Endothelial cell of hepatic sinusoid (primary cell): ENCODE data around the gene NLGN1.
"Not testable (repeated sequence)": the region's sequence is repeated elsewhere in the genome, so short reads cannot be mapped to it uniquely, and the experiment has no call there.

ENCODE experiments used
- in situ Hi-C: cut with HindIII; loops from 2 replicates; pipeline ENCODE4 v1.10.0; 2017; ENCODE audit warnings: low sequenced_read_pairs

The NLGN1 gene

DNA sequence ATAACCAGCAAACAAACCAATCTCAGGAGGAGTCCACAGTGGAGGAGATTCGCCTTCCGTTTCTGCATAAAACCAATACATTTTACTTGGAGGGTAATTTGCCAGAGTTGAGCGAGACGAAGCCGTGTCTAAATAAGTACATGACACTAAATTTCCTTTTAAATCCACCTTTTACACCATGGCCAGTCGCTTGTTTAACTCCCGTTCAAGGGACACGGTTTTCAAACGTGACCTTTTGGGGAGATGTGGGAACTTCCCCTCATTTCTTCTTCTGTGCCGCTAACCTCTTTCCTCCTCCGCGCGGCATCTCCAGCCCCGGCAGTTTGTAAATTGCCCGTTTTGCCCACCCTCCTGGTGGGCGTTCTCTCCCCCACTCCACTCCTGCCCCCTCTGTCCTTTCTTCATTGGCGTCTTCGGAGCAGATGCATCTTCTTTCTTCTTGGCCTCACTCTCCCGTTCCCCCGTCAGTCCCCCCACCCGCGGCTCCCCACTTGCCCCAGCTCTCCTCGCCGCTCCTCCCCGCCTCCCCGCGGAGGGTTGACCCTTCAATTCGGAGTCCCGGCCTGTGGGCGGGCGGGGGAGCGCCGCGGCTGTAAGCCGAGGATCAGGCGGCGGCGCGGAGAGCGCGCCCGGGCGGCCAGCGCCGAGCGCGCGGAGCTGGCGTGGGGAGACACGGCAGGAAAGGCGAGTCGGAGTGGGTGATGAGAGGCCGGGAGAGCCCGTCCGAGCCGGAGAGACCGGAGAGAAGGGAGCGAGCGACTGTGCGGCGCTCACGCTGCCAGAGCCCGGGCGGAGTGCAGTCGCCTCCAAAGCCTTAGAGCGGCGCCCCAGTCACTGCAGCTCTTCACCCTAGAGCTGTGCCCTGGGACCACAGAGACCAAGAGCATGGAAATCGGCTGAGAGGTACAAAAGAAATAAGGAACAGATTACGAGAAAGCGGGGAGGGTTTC, at the start of gene NLGN1:
Gene NLGN1 (plus strand): TSS at position 584 of the 950 bp plus-strand sequence.
- in situ Hi-C loops, result no loop called here

DNA sequence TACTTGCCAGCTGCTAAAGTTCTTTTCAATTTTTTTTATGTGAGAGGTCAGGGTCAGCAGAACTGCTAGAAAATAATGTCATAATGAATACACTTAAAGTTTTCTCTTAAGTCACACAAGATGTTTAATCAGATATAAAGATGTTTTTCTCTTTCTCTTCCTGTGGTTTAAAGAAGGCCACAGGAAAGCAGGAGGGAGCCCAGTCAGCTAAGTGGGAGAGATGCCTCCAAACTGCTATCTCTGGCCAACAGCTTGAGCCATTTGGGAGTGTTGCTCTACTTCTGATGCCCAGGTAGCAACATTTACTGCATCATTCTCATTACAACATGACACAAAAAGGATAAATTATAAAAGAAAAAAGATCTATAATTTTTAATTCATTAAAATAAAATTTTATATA, 45.7 kb upstream of the NLGN1 start:
- in situ Hi-C loops, result no loop called here

DNA sequence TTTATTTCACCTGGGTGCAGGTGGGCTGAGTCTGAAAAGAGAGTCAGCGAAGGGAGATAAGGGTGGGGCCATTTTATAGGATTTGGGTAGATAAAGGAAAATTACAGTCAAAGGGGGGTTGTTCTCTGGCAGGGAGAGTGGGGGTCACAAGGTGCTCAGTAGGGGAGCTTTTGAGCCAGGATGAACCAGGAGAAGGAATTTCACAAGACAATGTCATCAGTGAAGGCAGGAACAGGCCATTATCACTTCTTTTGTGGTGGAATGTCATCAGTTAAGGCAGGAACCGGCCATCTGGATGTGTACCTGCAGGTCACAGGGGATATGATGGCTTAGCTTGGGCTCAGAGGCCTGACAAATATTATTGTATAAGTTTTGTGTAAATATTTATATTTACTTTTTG, 44.4 kb upstream of the NLGN1 start:
- in situ Hi-C loops, result not testable (repeated sequence)

DNA sequence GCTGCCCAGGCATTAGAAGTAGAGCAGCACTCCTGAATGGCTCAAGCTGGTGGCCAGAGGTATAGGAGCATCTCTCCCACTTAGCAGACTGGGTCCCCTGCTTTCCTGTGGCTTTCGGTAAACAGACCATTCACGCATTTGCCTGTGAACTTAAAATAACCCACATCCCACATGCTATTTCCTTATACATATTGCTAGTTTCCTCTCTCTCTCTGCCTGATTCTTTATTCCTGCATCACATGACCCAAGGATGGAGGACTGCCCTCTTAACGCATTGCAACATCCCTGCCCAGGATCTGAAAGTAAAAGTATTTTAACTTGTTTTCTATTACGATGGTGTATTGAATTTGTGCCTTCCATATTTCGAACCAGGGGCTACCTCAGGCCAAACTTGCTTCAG, 43.4 kb upstream of the NLGN1 start:
- in situ Hi-C loops, result no loop called here

DNA sequence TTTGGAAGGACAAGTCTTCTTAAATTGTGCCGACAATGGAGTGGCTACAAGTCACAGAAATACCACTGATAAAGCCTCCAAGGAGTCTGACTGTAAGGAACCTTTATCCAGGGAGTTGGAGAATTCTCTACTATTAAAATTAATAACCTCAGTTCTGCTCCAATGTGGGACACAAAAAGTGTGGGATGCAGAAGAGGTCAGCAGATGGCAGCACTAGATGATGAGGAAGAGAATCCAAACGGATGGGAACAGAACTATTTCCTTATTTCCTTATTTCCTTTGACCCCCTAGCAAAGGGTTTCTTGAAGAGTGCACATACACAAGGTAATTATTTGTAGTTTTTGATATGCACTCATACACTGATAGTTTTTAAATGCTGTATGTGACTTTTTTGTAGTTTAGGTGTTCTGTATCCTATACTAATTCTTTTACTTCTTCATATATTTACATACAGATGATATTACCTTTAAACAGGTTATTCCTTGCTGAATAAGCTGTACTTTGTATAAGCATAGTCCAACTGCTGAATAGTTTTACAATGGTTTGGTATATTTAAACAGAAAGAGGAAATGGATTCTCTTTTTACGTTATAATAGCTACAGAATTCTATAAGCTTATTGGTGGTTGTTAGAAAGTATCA, 25.6 kb upstream of the NLGN1 start:
- in situ Hi-C loops, result no loop called here

DNA sequence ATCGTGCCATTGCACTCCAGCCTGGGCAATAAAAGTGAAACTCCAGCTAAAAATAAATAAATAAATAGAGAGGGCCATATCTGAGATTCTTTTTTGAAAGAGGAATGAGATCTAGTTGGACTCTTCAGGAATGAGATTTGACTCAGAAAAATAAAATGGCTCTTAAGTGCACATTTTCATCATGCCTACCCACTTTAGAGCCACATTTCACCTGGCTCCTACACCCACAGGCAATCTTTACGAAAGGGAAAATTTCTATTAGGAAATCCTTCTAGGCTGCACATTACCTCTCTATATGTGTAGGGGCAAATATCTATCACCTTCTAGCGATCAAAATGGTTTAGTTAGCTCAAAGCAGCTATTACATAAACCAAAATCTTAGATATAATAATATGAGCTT, 16.9 kb upstream of the NLGN1 start:
- in situ Hi-C loops, result no loop called here

DNA sequence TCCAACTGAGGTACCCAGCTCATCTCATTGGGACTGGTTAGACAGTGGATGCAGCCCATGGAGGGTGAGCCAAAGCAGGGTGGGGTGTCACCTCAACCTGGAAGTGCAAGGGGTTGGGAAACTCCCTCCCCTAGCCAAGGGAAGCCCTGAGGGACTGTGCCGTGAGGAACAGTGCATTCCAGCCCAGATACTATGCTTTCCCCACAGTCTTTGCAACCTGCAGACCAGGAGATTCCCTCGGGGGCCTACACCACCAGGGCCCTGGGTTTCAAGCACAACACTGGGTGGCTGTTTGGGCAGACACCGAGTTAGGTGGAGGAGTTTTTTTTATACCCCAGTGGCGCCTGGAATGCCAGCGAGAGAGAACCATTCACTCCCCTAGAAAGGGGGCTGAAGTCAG, 15.6 kb upstream of the NLGN1 start:
- in situ Hi-C loops, result not testable (repeated sequence)

DNA sequence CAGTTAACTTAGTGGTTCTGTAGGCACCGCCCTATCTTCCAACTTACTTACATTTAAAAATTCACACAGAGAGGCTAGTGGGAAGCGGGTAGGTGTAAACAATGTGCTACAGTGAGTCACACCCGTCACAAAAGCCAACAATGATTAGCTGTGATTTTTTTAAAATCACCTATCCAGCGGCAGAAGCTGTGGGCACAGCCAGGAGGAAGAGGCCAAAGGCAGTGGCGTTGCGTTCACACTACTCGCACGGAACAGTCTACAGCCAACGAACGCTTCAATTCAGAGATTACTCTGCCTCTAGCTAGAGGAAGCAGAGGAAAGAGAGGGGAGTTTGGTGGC, 2.5 kb upstream of the NLGN1 start:
- in situ Hi-C loops, result no loop called here

DNA sequence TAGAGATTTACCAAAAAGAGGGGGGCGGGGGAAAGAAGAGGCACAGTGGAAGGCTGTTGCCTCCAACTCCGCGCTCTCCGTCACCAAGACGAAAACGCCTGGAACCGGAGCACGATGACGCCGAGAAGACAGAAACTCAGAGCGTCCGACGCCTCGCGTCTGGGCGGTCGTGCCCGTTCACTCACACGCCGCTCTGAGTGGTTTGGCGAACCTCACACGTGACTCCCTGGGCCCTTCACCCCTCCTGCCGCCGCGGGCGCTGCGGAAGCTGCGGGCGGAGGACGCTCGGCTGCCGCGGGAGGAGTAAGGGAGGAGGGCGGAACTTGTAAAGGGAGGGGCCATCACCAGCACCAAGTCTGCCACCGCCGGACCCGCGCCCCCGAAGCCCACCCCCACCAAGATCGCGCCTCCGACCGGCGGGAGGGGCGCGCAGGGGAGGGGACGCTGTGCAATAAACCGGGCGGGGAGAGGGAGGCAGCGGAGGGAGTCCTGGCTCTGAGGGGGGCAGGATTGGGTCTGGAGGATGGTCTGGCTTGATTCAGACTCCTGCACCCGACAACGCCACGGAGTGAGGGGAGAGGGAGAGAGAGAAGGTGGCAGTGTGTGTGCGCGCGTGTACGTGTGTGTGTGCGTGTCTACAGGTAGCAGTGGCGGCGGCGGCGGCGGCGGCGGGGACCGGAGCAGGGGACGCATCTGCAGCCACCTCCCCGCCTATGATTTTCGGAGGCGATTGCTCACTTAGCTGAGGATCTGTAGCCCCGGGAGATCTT, 1.9 kb upstream of the NLGN1 start:
- in situ Hi-C loops, result no loop called here

DNA sequence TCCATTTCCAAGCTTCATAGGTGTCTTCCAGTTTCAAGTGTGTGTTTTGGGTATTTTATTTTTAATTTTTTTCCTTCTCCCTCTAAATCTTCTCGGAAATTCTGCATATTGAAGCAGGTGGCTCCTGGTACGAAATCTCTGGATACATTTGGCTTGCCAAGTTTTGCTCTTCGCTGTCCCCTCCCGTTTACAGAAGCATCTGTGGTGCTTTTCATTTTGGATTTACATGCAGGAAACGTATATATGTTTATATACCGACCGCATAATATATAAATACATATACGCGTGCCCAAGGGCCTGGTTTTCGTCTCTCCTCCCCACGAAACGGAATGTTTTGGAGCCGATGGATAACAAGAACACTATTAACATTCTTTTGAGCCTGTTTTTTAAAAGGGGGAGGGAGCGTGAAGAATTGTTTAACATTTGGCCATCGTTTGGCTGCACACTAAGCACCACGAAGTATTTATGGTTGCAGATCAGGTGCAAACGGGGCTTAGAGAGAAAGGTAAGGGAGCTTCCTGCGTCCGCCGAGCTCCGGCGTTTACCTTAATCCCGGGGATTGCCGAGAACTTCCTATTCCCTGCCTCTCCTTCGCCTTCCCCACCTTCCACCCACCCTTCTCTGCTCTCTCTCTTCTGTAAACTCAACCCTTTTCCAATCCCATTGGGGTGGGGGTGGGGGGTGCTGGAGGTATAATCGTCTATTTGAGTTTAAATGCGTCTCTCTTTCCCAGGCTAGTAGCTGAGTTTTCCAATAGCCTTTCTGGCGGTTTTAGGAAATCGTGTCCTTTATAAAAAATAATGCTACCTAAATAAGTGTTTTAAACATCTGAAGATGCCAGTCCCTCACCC, 1.1 kb upstream of the NLGN1 start:
- in situ Hi-C loops, result no loop called here

DNA sequence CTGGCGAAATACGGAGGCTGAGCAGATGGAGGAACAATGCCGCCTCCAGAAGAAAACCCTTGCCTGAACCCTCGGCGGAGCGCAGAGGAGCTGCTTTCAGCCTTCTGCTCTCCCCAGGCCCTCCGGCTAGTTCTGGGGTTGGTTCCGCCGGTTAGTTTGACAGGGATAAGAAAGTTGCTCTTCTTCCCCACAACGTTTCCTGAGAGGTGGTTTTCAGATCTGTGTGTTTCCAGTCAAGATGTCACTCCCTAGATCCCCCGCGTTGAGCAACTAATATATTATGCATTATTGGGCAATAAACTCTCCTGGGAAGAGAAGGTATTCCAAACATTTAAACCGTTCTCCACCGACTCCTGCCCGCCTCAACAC, 551 bp downstream of the NLGN1 start:
- in situ Hi-C loops, result no loop called here

DNA sequence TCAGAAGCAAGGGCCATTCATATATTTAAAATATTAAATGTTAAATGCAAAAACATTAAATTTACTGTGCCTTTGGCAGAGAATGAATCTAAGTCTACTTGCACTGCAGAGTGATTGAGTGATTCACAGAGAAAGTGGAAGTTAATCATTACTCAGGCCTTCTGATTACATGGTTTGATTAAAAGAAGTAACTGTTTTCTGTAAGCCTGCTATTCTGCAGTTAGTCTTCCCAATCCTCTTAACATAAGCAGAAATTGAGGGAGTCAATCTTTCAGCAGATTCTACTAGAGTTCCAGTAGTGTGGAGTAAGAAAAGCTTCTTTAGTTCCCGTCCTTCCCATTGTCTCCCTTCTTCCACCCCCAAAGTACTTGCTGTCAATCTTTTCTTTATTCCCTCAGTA, 1.5 kb downstream of the NLGN1 start:
- in situ Hi-C loops, result no loop called here

DNA sequence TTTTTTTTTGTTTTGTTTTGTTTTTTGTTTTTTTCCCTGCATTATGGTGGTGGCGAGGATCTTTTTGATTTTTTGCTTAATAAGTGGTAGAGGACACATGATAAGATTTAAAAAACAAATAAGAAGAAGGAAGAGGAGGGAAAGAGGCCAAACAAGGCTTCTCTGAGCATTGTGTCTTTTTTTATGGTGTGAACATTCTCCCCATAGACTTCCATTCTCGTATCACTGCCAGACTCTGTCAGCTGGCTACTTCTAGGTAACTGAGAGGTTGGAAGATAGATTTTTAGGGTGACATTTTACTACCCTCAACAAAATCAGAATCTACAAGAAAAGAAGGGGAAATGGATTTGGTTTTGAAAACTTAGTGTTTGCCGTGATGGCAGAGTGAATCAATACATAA, 3.8 kb downstream of the NLGN1 start:
- in situ Hi-C loops, result no loop called here

DNA sequence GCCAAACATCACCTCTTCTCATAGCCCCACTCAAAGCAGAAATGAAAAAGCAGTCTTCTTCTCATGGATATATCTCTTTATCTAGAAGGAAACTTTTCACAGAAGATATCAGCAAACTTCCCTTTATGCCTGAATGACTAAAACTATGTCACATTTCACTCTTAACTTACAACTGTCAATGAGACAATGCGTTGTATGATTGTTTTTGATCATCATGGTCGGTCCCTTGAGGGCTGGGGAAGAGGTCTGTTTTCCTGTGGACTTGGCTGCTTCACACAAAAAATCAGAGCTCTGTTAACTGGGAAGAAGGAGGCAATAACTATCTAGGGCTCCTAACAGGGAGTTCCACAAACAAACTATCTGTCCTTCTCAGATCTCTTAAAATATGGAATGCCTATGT, 5.1 kb downstream of the NLGN1 start:
- in situ Hi-C loops, result no loop called here

DNA sequence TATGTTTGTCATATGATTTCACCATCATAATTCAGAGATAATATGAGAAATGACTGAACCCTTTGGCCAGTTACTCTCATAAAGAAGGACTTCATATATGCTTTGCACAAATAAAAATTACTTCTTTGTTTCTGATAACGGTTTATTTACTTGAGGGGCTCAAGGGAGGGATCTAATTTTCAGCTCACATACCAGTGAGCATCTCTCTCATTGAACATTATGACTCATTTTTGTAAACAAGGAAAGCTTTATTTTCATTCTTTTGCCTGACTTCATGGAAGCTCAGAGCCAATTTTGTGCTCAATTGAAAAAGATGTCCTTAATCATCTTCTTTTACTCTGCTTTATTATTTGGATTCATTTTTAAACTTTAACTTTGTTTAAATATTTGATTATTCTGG, 5.8 kb downstream of the NLGN1 start:
- in situ Hi-C loops, result no loop called here

DNA sequence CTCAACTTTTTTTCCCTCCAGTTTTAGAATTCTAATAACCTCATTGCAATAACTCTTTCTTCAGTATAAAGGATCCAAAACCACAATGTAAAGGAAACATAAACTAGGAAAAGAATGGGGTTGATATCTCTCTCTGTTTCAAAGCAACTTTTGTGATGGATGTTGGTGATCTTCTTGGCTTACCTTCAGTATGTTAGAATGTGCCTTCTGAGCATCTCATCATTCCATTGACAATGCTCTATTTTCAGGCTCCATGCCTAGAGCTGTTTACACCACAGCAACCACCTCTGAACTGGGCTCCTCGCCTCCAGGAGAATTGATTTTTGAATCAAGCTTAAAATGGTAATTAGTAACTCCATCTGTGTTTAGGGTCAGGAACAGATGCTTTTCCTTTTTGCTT, 6.6 kb downstream of the NLGN1 start:
- in situ Hi-C loops, result no loop called here

DNA sequence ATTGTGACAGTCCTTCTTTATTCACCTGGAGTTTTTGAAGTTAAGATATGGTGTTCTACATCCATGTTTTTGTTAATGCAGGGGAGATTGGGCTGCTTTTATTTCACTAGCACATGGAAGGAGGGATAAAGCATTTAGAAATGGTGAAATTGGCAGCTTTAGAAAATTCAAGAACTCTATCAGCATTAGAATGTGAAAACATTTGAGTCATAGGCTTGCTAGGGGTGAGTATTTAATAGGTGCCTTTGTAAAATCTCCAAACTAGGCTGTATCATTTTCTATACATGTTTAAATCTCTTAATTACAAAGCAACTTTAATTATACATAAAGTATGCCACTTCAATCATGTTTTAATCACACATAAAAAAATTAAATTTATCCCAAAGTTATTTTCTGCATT, 12.9 kb downstream of the NLGN1 start:
- in situ Hi-C loops, result no loop called here

DNA sequence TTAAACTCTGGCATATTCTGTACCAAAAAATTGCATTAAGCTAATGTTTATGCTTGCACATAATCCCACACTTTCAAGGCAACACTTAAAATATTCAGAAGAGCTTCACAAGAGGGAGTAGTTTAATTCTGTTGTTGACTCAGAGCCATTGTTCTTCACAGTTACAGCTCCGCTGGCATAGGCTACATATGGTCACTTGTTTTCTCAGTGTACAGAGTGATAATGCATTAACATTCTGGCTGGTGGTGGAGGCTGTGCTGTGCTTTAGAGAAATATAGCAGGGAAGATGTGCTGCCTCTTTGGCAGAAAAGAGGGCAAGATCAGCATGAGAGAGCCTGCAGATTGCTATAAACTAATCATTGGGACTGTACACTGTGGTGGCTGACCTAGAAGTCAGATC, 13.3 kb downstream of the NLGN1 start:
- in situ Hi-C loops, result no loop called here

DNA sequence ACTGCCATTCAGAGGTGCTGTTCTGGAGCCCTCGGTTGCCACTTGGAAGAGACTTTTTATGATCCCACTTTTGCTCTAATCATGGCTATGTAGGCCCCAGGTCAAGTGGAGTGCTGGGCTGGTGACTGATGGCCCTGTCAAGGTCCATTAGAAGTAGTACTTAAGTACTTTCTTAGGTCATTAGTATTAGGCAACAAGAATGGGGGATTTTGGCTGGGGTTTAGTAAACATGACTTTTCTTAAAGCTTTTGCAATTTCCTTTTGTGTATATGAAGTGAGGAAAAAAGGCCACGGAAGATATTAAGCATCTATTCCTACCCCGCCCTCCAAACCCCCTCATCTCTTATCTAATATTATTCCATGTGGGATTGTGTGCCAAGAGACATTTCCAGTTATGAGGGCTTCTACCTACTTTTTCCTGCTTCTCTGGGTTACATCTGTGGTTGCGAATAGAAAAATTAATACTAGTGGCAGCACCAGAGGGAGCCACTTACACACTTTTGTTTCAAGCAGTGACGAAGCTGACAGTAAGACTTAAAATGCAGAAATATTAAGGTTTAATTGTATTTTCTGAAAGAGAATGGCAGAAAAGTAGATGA, 13.9 kb downstream of the NLGN1 start:
- in situ Hi-C loops, result no loop called here

DNA sequence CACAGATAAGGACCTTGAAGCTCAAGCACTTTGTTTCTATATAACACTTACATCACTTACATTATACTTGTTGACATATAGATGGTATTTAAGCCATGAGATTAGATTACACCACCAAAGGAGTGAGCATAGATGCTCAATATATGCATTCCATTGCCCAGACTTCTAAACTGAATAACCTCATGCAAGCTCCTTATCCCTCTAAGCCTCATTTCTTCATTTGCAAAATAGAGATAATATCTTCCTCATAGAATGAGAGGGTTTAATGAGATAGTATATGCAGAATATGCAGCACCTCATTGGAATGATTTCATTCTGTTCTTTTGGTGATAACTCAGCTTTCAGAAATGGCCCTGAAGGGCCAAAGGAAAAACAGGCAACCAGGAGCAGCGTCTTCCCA, 18.5 kb downstream of the NLGN1 start:
- in situ Hi-C loops, result no loop called here

DNA sequence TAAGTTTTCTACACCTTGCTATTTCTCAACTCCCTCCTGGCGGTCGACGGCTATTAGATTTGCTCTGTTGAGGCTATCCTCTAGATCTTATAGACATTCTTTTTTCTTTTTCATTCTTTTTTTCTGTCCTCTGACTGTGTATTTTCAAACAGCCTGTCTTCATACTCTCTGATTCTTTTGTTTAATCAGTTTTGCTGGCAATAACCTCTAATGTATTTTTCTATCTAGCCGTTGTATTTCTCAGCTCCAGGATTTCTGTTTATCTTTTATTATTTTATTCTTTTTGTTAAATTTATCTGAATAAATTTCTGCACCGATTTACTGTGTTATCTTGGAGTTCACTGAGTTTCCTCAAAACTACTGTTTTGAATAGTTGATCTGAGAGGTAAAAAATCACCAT, 31.5 kb downstream of the NLGN1 start:
- in situ Hi-C loops, result no loop called here
